Stimulated activated CD8-positive, alpha-beta memory T cell treated with anti-CD3 and anti-CD28 coated beads, Interleukin-15, amount 100 ng/mL, for 4 hours (primary cell): ENCODE data around the gene KCNQ1OT1.

Experiments
- DNase-seq, 2 donors: peaks; one replicate each; pipeline ENCODE4 v3.0.0-alpha.2; 2020; ENCODE audit warnings: low read depth in 2 of 2

The KCNQ1OT1 gene

DNA sequence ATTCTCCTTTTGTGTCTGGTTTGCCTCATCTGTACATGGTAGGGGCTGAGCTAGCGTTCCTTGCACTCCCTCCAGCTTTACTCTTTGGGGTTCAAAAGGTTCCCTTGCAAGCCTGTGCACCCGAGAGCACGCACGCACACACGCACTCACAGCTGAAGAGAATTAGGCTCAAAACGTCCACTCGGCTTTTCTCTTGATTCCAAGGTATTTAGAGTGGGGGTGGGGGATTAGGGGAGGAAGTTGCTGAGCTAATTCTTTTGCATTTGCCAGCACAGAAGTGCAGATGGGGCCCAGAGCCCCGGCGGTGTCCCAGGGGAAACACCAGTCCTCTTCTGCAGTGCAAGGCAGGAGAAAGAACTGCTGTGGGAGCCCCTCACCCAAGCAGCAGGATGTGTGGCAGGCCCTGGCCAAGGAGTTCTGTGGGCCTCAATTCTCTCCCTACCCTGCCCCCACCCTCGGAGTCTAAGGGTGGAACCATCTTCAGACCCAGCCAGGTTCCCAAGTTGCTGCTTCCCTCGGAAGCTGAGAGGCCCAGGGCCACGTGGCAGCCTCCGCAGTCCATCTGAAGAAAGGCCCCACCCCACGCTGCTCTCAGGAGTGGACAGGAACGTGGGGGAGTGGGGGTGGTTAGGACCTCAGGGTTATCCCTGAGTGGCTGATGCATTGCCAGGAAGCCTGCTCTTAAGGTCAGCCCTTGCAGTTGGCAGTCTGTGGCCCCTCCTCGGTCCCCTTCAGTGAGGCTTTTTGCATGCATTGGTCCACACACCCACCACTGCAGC is 3.8 kb upstream of the KCNQ1OT1 start:
- DNase-seq: no peak

DNA sequence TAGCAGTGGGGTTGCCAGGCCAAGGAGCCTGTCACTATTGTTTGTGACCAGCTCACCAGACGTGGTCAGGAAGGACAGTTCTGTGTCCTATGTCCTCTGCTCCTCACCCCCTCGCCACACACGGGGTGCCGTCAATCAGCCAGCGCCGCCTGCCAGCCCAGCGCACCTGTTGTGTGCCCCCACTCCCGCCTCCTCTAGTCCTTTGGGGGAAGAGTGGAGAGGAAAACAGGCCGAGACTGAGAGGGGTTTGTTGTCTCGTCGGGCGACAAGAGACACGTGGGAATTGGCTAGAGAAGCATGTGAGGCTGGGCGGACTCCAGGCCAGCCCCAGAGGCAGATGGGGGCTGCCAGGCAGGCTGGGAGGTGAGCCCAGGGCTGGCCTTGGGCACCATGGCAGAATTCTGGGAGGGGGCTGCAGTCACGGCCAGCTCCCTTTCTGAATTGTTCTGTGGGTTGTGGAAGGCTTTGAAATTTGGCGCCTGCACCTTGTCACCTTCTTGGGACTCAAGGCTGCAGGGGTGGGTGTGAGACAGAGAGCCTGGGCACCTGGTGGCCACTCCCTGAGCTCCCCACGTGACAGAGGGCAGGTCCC is 3.1 kb upstream of the KCNQ1OT1 start:
- no peak for DNase-seq

DNA sequence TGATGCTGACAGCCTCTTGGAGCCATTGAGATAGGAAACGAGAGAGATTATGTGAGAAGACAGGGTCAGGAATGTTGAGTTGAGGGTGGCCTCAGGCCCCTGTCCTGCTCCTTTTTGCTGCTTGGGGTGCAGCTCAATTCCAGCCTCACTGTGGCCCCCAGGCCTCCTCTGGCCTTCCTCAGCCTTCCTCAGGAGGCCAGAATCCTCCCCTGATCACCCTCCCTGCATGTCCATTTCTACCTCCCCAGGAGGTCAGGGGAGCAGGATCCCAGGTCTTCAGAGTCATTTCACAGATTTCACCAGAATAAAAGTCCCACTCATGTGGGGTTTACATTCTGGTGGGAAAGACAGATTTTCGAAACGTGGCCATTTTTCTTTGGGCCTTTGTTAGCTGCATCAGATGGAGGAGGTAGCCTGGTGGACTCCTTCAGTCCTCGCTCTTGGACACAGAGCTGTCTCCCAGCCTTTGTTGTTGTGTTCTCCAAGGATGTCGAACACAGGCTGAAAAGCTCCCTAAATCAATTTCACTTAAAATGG is 2.2 kb upstream of the KCNQ1OT1 start:
- DNase-seq: no peak

DNA sequence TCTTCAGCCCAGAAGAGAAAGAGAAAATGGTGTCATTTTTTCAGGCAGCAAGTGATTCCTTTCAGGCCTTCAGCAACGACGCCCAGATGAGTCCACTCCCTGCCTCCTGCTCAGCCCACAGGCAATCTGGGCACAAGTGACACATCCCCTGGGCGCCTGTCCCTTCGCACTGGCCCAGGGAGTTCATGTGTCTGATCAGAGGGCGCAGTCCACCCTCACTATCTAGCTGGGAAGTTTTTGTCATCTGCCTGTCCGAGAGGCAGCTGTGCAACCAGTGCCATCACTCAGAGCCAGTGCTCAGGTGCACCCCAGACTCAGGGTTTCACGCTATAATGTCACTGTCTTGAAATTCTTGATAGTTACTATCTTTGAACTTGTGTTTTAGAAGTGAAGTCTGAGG is 1.4 kb upstream of the KCNQ1OT1 start:
- DNase-seq: no peak

DNA sequence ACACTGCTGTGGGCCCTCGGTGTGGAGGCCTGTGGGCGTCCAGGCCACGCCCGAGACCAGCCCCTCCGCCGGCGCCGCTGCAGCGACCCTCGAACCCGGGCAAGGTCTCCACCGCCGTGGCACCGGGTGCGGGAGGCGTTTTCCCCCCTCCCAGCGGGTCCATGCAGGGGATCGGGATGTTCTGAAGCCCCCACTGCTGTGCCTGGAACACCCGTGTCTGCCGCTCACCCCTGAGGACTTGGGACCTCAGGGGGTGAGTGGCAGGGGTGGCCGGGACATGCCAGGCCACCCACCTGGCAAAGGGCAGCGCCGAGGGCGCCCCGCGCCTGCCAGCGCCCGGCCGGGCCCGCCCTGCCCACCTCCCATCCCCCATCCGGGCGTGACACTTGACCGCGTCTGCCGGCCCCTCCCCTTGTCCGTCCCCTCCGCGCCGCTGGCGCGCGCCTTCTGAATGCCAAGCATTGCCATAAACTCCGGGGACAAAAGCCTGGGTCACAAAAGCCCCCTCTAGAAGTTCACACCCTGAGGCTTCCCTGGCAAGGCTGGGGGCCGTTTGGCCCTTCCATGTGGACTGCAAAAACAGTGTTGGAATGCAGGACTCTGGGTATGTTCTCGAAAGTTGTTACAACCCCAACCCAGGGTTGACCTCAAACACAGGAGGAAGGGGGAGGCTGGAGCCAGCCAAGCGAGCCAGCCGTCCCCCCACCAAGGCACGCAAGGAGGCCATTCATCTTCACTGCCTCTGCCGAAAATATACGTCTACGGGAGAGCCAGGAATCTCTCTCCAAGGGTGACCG is 819 bp upstream of the KCNQ1OT1 start:
- DNase-seq: no peak

DNA sequence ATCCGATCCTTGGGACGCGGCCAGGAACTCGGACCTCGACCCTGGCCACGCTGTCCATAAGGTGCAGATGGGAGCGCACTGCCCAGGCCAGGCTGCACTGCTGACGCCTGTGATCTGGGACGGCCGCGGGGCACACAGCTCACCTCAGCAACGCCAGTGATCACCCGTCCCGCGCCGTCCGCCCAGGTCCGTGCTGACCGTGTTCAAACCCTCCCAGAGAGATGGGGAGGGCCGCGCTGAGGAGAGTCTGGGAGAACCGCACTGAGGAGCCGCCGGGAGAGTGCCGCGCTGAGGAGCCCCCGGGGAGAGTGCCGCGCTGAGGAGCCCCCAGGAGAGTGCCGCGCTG is 636 bp downstream of the KCNQ1OT1 start:
- no peak for DNase-seq

DNA sequence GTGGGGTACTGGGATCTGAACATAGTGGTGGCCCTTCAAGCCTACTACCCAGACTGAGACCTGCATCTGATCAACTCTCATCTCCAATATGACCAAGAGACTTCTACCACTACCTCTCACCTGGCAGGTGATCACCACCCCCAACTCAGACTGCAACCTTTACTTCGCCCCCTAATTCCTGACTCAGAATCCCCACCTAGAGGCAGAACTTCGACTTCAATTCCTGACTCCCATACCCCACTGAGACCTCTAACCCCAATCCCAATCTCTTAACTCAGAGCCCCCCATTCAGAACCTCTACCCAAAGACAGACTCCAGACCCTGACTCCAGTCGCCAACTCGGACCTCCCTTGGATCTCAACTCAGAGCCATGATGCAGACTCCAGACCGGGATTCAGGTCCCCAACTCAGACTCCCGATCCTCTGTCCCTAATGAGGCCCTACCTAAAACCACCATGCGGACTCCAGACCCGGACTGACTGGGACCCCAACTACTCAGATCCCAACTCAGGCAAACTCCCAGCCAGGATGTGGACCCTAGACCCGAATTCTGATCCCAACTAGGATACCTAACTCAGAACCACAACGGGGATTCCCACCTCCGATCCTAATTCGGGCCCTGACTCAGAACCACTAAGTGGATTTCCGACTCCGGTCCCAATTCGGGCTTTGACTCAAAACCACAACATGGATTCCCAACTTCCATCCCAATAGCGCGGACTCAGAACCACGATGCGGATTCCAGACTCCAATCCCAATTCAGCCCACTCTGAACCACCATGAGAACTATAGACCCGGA is 1.2 kb downstream of the KCNQ1OT1 start:
- no peak for DNase-seq

DNA sequence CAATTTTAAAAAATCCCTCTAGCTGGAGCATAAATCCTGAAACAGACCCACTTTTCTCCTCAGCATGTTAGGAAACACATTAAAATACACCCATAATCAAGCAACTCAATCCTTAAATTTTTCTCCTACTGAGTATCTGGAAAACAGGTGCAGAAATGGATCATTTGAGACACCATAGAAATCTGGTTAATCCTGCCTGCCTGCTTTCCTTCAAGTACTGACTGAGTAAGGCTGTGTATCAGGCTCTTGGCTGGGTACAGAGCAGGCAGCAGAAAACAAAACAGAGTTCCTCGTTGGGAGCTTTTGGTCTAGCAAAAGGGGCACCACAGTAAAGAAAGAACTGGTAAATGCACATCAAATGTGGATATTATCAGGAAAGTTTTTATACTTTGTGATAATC is 1.9 kb downstream of the KCNQ1OT1 start:
- no peak for DNase-seq

DNA sequence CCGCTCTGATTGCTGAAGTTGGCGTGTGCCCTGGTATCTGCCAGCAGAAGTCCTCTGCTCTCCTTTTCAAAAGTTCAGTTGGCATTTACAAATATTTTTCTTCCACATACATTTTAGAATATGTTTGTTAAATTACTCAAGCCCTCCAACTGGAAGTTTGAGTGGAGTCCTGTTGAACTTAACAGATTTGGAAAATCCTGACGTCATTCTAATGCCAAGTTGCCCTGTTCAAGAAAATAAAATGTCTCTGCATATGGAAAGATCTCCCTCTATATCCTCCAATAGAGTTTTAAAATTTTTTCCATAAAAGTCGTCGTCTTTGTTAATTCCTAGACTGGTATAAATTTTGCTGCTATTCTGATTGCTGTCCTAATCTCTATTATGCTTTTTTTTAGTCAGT is 3.3 kb downstream of the KCNQ1OT1 start:
- no peak for DNase-seq

DNA sequence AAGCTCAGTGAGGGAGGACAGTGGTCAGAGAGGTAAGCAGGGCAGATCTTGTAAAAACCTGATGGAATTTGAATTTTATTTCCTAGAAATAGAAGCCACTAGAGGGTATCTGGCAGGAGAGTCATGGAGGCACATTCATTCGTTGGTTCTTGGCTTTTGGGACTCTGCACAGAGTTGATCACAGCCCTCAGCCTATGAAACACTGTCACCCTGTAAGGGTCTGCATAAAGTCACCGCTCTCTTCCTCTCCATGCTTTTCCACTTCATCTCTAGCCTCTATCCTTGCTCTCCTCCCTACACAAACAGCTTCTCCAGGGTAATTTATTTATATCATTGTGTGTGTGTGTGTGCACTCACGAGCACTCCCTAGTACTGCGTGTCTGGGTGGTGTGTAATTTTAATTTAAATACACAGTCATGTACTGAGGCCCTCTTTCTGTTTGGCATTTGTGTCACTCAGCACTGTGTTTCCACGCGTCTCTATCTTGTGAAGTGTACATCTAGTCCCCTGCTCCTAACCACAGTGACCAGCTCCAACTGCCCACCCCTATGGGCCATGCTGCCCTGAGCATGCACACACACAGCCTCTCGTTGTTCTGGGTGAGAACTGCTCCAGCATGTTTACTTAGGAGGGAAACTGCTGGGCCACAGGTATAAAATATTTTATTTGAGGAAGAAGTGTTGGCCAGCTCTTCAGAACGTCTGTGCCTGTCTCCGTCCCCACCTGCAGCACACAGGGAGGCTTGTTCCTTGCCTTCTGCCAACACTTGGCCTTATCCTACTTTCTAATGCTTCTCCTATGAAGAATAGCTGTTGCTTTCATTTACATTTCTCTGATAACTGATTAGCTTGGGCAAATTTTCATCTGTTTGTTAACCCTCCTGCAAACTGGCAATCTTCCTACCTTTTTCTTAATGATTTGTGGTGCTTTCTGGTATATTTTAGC is 4.5 kb downstream of the KCNQ1OT1 start:
- DNase-seq: no peak

DNA sequence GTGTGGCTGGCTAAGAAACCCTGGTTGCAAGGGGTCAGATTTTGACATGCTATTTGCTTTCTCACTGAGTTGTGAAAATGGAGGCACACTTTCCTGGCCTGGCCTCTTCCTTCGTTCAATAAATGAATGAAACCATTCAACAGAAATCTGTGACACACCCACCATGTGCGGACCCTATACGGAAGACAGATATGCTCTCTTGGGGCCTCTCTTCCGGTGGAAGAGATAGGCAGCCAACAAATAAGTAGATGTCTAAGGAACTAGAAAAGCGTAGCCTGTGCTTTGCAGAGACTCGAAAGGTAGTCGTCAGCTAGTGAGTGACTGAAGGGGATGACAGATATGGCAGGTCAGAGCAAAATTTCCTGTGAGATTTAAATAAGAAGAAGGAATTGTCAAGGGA is 5.3 kb downstream of the KCNQ1OT1 start:
- DNase-seq: no peak

DNA sequence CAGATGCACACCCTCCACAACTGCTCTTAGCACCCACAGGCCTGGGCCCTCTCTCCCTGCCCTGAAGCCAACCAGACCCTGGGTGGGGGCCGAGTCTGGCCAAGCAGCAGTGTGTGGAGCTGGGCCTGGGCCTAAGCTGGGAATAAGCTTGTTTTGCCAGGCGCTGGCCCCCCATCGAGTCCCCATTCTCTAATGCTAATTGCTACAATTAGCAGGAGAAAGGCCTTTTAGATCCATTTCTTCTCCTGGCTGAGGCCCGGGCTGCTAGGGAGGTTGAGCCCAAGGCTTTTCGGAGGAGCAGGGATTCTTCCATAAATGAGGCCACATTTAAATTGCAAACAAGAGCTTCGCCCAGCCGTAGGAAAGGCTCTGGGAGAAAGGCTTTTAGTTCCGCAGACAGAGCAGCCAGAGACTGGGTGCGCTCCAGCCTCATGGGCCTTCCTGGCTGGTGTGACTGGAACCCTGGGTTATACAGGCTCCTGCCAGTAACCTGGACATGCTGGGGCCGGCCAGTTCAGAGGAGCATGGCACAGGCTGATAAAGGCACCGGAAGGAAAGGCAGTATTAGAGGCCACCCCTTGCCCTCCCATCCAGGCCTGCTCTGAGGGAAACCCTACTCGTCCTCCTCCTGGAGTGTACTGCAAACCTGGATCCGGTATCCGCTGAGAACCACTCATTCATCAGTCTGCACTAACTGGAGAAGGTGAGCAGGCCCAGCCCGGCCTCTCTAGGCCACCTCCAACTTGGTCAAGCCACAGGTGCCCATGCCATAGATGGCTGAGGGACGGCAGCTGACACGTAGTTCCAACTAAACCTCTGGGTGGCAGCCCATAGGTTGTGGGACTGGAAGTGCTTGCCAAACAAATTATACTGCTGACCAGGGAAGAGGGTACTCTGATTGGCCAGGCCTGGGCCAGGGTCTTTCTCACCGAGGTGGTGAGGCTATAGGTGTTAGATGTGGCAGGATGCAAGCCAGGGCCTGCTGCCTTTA is 6.2 kb downstream of the KCNQ1OT1 start:
- DNase-seq: no peak

DNA sequence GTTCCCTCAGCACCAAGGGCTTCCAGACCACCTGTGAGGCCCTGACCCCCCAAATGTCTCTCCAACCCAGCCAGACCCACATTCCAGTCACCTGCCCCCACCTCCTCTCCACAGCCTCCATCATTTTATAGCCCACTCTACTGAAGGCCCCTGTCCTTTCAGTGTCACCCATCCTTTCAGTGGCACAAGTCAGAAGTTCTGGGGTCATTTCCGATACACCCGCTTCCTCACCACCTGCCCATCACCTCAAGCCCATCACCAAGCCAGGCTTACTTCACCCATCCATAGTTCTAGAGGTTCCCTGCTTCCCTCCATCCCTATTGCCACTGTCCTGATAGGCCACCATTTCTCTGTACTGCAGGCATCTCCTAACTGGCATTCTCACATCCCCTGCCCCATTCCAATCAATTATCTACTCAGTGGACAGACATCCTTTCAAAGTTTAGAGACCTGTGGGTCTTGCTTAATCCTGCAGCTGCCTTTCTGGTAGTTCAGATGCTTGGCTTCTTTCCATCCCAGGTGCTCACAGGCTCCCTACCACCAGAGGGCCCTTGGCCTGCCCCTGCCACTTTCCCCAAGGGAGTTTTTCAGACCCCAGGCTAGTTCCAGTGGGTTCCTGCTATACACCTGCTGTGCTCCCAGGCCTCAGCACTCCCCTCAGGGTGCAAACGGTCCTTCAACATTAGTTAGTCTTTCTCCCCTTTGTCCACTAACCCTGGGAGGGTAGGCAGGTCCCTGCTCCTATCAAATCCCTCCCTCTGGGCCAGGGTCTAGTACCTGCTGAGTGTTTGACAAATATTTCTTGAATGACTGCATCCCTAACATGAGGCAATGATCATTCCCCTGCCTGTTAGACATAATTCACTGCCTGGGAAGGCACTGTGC is 7.6 kb downstream of the KCNQ1OT1 start:
- no peak for DNase-seq

DNA sequence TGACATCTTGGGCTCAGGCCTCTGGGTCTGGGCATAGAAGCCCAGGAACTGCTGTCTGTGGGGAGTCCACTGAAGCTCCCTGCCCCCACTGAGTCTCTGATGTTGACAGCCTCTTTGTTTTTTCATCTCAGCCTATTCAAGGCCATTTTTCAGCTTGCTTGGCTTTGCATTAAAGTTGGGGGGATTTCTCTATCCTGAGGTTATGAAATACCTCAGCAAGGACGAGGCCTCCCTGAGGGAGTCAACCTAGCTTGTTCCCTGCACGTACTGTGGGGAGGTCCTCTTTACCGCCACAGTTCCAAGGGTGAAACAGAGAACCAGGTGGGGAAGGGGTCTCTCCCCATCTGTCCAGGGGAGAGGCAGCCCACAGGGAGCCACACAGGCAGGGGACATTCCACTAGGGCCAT is 8.4 kb downstream of the KCNQ1OT1 start:
- no peak for DNase-seq

DNA sequence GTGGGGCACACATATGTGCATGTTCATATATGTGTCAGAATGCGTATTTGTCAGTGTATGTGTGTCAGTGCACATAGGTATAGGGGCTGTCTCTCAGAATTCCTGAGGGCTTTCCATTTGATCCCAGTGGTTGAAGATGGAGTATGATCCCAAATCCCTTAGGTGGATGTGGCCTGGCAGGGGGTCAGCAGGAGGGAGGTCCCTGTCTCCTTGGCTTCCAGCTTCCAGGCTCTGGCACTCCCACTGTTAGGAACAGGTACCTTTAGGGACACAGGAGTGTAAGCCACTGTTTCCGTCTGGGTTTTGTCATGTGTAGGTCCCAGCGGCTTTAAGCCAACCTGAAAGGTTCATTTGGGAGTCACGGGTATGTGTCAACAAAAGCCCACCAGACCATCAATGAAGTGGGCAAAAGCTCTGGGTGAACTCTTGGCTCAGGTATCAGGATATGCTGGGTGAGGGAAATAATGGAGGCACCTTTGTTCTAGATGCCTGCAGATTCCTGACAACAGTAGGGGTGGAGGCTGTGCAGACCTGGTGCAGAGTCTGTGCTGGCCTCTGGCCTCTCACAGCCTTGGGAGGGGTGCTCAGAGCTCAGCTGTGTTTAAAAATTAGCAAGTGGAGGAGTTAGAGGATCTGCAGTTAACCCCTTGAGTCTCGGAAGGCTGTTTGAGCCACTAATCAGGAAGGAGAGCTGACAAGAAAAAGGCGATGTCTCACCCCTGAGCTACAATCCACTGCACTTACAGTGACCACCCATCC is 9.0 kb downstream of the KCNQ1OT1 start:
- DNase-seq: no peak

DNA sequence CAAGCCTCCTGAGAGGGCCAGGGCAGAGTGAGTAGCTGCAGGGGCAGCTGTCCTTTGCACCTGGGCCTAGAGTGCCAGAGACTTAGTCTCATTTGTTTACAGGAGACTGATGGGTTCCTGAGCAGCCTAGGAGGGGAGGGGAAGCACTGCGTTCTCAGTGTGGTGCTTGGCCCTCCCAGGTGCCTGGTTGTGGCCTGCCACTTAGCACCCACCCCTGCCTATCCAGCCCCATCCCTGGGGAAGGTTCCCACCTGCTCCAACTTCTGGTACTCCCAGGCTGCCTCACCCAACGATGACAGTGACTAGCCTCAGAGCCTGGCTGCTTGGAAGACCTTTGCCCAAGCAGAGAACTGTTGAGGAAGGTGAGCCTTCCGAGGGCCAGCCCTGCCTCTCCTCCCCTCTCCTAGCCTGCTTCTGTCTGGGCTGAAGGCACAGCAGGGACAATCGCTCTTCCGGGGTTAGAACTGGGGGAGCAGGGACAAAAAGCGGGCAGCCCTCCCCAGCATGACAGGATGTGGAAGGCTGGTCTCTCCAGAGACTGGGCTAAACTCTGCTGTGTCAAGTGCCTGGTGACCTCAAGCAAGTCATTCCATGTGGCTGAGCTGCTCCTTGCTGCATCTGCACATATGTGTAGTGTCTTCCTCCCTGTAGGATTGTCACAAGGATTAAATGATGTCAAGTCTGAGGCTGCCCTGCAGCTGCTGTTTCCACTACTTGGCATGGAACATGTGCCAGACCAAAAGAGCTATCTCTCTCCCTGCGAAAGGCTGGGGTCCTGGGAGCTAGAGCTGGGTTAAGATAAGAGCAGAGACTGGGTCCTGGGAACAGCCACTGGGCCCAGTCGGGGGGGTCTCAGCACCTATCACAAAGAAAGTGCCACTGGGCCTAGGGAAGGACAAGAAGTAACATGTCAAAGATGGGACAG is 9.9 kb downstream of the KCNQ1OT1 start:
- DNase-seq: no peak
